ENCODE measurements around the gene BRK1. TPM values are rescaled to one million over a fixed set of nuclear protein-coding genes. Genes with fewer than 3 reads are reported as not detected.
"Not testable (repeated sequence)": the region's sequence is repeated elsewhere in the genome, so short reads cannot be mapped to it uniquely, and the experiment has no call there.

The BRK1 gene
- total RNA-seq, 2 donors from 2014 or later = 55.0 to 126 TPM

DNA sequence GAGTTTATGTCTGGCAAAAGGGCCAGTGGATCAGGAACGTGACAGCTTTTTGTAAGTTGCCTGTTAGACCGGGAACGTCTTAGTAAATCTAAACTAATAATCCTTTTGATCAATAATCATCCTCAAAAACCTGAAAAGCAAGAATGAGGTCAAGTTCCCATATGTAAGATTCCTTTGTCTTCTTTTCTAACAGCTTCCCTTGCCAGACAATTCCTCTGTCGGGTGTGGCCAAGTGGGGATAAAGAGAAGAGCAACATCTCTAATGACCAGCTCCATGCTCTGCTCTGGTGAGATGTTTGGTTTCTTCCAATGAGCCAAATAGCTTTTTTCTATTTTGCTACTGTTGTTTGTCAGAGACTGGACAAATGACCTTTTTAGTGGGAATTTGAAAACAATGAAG lies 27.2 kb upstream of the BRK1 start:
- Histone ChIP-seq H3K4me1 (ENCODE audit: control insufficient read depth in 1 of 2, low read depth in 2 of 2) (no peaks in the 10 kb centered on the region), H3K36me3 (no peaks in the 10 kb centered on the region), H3K9me3 (no peaks in the 10 kb centered on the region), H3K27ac (no peak overlapping the region), H3K4me3 (no peak overlapping the region), H3K27me3 (replicated peaks; ENCODE audit: insufficient read depth) (no peaks in the 10 kb centered on the region)
- DNase-seq (ENCODE audit: low spot score) (no peak), ATAC-seq (ENCODE audit: insufficient number of reproducible peaks, low FRiP score, low read depth) (no peak)
- TF ChIP-seq, protein P1, sequence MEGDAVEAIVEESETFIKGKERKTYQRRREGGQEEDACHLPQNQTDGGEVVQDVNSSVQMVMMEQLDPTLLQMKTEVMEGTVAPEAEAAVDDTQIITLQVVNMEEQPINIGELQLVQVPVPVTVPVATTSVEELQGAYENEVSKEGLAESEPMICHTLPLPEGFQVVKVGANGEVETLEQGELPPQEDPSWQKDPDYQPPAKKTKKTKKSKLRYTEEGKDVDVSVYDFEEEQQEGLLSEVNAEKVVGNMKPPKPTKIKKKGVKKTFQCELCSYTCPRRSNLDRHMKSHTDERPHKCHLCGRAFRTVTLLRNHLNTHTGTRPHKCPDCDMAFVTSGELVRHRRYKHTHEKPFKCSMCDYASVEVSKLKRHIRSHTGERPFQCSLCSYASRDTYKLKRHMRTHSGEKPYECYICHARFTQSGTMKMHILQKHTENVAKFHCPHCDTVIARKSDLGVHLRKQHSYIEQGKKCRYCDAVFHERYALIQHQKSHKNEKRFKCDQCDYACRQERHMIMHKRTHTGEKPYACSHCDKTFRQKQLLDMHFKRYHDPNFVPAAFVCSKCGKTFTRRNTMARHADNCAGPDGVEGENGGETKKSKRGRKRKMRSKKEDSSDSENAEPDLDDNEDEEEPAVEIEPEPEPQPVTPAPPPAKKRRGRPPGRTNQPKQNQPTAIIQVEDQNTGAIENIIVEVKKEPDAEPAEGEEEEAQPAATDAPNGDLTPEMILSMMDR (IDR thresholded peaks at IDR 0.05) = no peak

DNA sequence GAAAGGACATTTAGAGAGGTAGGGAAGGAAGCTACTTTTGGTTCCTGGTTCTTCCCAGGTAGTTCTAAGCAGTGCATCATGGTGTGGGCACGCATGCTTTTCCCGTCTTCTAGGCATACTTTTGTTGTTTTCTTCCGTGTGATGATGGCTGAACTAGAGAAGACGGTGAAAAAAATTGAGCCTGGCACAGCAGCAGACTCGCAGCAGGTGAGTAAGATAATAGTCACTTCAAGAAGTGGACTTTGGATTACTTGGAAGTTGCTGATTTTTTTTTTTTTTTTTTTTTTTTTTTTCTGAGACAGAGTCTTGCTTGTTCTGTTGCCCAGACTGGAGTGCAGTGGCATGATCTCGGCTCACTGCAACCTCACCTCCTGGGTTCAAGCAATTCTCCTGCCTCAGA lies 25.3 kb upstream of the BRK1 start:
- no peak overlapping the region for H3K4me3 ChIP-seq
- TF ChIP-seq, protein P1 (IDR thresholded peaks at IDR 0.05) = no peak
- H3K36me3 ChIP-seq = no peaks in the 10 kb centered on the region
- no peak overlapping the region for H3K27ac ChIP-seq
- no peaks in the 10 kb centered on the region for H3K27me3 ChIP-seq (replicated peaks; ENCODE audit: insufficient read depth)
- ATAC-seq (ENCODE audit: insufficient number of reproducible peaks, low FRiP score, low read depth) (no peak), DNase-seq (ENCODE audit: low spot score) (no peak)
- no peaks in the 10 kb centered on the region for H3K4me1 ChIP-seq (ENCODE audit: control insufficient read depth in 1 of 2, low read depth in 2 of 2)
- H3K9me3 ChIP-seq = no peaks in the 10 kb centered on the region

DNA sequence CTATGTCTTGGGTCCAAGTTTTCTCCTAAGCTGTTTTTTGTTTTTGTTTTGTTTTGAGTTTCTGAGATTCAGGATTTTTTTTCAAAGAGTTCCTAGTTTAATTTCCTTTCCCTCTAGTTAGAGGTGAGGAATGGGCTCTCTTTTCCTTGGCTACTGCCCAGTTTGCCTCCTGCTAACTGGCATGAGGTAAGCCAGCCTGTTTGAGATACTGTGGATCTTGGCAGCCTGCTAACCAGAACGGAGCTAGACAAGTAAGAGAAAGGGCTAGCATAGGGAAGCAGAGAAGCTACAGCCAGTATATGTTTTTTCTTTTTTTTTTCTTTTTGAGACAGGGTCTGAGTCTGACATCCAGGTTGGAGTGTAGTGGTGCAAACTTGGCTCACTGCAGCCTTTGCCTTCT lies 24.7 kb upstream of the BRK1 start:
- H3K4me3 ChIP-seq; H3K27ac ChIP-seq; H3K9me3 ChIP-seq; H3K27me3 ChIP-seq (replicated peaks; ENCODE audit: insufficient read depth); H3K36me3 ChIP-seq; DNase-seq (ENCODE audit: low spot score); ATAC-seq (ENCODE audit: insufficient number of reproducible peaks, low FRiP score, low read depth); H3K4me1 ChIP-seq (ENCODE audit: control insufficient read depth in 1 of 2, low read depth in 2 of 2): not testable (repeated sequence)

DNA sequence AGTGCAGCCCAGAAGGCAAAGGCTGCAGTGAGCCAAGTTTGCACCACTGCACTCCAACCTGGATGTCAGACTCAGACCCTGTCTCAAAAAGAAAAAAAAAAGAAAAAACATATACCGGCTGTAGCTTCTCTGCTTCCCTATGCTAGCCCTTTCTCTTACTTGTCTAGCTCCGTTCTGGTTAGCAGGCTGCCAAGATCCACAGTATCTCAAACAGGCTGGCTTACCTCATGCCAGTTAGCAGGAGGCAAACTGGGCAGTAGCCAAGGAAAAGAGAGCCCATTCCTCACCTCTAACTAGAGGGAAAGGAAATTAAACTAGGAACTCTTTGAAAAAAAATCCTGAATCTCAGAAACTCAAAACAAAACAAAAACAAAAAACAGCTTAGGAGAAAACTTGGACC lies 24.1 kb upstream of the BRK1 start:
- not testable (repeated sequence) for DNase-seq (ENCODE audit: low spot score); ATAC-seq (ENCODE audit: insufficient number of reproducible peaks, low FRiP score, low read depth); H3K9me3 ChIP-seq; H3K36me3 ChIP-seq; H3K4me3 ChIP-seq; H3K27ac ChIP-seq; H3K27me3 ChIP-seq (replicated peaks; ENCODE audit: insufficient read depth); H3K4me1 ChIP-seq (ENCODE audit: control insufficient read depth in 1 of 2, low read depth in 2 of 2)

DNA sequence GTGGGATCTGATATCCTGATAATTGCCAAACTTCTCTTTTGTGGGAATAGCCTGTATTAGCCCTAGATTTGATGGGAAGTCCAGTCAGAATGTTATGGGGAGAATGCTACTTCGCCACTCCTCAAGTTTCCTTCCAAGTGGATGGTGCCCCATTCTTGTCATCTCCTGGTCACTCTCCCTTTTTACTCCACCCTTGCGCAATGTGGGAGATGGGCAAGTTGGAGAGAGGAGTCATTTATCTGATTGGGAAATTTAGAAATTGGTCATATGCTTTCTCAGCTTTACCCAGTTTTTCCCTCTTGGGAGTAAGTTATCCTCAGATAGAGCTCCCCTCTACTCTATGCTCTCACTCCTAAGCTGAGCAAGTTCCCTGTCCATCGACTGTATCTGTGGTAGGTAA lies 21.8 kb upstream of the BRK1 start:
- Histone ChIP-seq H3K27me3 (replicated peaks; ENCODE audit: insufficient read depth) (no peaks in the 10 kb centered on the region), H3K9me3 (no peaks in the 10 kb centered on the region), H3K4me1 (ENCODE audit: control insufficient read depth in 1 of 2, low read depth in 2 of 2) (no peaks in the 10 kb centered on the region), H3K4me3 (no peak overlapping the region), H3K27ac (no peak overlapping the region), H3K36me3 (no peaks in the 10 kb centered on the region)
- TF ChIP-seq, protein P1 (IDR thresholded peaks at IDR 0.05) = no peak
- DNase-seq (ENCODE audit: low spot score) (no peak), ATAC-seq (ENCODE audit: insufficient number of reproducible peaks, low FRiP score, low read depth) (no peak)

DNA sequence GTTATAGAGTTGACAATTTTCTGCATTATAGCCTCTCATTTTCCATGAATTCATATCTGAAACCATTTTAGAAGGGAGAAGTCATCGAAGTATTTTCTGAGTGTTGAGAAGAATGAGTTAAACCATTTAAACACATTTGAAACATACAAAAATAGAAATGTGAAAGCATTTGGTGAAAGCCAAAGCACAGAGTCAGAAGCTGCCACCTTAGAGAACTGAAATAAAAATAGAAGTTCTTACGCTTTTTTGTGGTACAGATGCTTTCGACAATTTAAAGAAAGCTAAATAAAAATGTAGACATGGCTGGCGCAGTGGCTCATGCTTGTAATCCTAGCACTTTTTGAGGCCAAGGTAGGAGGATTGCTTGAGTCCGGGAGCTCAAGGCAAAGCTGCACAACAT lies 16.4 kb upstream of the BRK1 start:
- no peak for DNase-seq (ENCODE audit: low spot score)

More for the DNA sequence above, 16.4 kb upstream of the BRK1 start:
- Histone ChIP-seq H3K27me3 (replicated peaks; ENCODE audit: insufficient read depth) (no peaks in the 10 kb centered on the region), H3K9me3 (no peaks in the 10 kb centered on the region), H3K4me3 (no peak overlapping the region), H3K36me3 (no peaks in the 10 kb centered on the region), H3K27ac (no peak overlapping the region), H3K4me1 (ENCODE audit: control insufficient read depth in 1 of 2, low read depth in 2 of 2) (no peaks in the 10 kb centered on the region)
- TF ChIP-seq, protein P1 (IDR thresholded peaks at IDR 0.05) = no peak
- no peak for ATAC-seq (ENCODE audit: insufficient number of reproducible peaks, low FRiP score, low read depth)

Data from thoracic aorta (tissue), 2 donors.